Activated CD8-positive, alpha-beta memory T cell treated with anti-CD3 and anti-CD28 coated beads, Interleukin-2, amount 50 U/mL, for 1 hour (primary cell): Measurements from ENCODE around the gene TIMM23B.
"Not testable (repeated sequence)": the region's sequence is repeated elsewhere in the genome, so short reads cannot be mapped to it uniquely, and the experiment has no call there.

Source experiments
- DNase-seq: peaks from one replicate; pipeline ENCODE4 v3.0.0-alpha.2; 2020; ENCODE audit errors: extremely low read depth

The TIMM23B gene, protein sequence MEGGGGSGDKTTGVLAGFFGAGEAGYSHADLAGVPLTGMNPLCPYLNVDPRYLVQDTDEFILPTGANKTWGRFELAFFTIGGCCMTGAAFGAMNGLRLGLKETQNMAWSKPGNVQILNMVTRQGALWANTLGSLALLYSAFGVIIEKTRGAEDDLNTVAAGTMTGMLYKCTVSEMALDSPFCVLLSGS

DNA sequence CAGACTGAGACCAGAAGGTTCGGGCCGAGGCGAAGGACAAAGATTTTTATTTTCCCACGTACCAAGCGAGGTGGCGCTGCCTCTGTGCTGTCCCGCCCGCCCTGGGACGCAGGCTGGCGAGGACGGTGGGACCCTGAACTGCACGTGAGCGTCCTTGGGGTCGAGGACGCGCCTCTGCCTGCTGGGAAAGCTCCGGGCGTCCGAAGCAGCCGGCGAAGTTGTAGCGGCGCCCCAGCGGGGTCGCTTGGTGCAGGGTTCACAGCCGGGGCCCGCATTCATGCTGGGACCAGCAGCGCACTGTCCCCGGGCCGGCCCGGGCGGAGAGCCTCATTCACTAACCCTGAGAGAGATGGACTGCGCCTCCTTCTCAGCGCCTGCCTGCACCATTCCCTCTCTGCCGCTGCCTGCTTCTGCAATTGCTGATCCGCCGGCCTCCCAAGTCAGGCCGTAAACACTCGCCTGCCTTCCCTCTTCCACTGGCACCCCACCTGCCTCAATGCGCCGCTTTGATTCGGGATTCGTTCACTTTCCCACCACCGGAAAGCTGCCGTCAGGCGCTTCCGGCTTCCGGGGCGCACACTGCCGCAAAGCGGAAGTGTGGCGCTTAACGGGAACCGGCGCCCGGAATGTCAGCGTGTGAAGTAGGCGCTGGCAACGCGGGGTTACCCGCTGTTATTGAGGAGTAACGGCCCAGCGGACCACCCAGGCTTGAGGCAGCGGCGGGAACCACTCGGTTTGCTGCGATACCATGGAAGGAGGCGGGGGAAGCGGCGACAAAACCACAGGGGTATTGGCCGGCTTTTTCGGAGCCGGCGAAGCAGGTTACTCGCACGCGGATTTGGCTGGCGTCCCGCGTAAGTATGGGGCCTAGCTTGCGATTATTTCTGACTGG, at the start of gene TIMM23B, which contains the start of gene PARG:
TSS of gene TIMM23B (plus strand) at position 607 of the 892 bp plus-strand sequence. CDS start at position 749, 142 bp downstream.
TSS of gene PARG (minus strand) at position 581 of the 892 bp plus-strand sequence. CDS start at position 279, 302 bp downstream.
- DNase-seq, result peak; percentile 32

DNA sequence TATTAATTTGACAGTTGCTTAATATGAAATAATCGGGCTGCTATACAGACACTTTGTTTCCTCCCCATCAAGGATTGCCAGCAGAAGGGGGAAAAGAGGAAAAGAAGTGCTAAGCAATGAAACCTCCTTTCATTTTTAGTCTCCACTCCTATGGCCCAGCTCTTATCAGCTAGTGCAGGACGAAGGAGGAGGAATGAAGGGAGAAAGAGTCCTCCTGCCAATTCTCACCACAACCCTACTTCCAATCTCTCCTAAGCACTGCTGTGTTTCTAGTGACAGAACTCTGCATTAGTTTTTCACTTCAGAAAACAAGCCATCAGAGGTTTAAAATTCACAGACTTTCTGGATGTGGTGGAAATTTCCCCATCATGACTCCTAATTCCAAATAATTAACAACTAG, 41.9 kb upstream of the TIMM23B start:
- DNase-seq, result not testable (repeated sequence)

DNA sequence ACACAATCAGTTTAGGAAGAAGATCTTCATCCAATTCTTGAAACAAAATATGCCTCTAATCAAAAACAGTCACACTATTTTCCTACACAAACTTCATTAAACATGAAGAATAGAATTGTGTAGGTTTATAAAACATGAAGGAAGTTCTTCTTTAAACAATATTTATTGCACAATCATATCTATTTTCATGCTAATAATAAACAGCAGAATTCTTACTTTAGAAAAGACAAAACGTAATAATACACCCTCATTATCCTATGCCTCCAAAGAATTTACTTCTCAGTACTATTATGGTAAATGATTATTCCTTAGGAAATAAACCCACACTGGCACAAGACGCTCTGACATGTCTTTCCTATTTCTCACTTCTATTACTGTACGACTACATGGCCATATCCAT, 41.4 kb upstream of the TIMM23B start:
- not testable (repeated sequence) for DNase-seq

DNA sequence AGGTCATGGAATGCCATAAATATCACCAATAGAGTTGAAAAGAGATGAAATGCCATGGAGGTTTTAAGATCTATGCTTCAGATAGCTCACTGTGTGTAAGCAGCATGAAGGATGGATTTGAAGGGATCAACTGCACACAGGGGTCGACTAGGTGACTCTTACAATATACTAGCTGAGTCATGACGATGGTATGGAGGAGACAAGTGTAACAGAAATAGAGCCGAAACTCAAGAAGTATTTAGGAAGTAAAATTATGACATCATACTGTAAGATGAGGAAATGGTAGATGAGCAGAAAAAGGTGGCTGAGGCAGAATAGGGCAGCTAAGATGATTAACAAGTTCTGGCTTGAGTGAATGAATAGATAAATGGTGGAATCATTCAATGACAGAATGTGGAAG, 38.0 kb upstream of the TIMM23B start:
- DNase-seq, result not testable (repeated sequence)

DNA sequence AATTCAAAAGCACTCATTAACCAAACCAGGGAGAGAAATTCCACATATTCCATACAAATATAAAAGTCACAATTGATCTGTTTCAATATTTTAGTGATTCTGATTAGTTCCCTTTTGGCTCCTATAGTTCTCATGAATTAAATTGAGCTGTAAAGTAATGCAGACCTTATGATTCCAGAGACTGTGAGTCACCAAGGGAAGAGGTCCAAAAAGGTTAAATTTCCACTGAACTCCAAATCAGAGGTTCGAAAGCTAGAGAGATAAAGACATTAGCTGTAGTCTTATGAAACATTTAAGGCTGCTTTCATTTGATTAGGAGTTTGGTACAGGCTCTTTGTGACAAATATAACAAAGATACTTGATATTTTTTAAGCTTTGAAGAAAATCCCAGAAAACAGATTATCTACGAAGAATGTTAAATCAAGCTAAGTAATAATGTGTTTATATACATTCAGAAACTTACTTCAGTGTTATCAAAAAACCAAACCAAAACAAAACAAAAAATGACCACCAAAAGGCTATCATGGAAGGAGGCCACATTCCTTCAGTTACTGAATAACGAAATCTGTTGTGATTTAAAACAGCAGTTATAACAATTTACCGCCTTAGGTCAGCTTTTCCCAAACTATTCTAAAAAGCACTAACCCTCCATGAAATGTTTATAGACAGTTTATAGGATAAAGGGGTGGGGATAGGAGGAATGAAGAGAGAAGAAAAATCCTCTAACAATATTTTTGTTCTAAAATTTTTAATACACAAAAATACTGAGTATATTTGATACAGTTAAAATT, 33.4 kb upstream of the TIMM23B start:
- DNase-seq, result not testable (repeated sequence)

DNA sequence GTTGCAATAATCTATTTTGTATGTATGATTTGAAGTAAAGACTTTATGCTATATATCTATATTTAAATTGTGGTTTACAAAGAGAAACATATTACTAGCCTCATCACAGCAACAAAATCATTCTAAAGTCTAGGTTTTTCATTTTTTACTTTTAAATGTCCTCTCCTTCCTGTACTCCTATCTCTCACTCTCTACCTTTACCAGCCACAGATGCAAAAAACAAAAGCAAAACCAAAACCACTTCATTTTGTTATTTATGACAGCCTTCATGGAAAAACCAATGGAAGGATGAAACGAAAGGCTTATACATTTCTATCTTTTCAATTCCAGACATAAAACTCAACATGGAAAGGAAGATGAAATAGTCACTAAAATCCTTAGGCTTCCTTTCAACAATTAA, 31.6 kb upstream of the TIMM23B start:
- DNase-seq, result not testable (repeated sequence)

DNA sequence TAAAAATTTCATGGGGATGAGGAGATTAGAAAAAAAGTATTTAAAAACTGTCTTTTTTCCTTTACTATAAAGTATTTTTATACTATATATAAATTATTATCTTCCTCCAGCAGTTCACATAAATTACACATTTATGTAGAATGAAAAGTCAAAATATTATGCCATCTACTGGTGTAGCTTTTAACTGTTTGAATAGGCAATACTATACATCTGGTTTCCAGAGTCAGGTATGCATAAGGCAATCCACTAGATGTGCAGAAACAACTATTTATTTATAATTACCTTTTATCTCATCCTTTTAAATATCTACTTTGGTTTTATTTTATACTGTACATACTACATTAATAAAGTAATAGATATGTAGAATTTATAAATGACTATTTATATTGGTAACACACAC, 25.4 kb upstream of the TIMM23B start:
- DNase-seq, result not testable (repeated sequence)

DNA sequence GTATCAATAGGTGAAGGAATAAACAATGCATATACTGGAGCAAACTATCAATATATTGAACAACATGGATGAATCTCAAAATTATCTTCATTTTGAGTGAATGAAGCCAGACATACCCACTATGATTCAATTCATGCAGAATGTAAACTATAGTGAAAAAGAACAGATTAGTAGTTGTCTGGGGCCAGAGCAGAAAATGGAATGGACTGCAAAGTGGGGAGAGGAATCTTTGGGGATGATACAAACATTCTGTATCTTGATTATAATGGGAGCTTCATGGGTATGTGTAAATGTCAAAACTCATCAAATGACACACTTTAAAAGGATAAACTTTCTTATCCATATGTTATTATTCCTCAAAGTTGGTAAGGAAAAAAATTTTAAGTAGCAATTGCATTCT, 23.9 kb upstream of the TIMM23B start:
- not testable (repeated sequence) for DNase-seq

DNA sequence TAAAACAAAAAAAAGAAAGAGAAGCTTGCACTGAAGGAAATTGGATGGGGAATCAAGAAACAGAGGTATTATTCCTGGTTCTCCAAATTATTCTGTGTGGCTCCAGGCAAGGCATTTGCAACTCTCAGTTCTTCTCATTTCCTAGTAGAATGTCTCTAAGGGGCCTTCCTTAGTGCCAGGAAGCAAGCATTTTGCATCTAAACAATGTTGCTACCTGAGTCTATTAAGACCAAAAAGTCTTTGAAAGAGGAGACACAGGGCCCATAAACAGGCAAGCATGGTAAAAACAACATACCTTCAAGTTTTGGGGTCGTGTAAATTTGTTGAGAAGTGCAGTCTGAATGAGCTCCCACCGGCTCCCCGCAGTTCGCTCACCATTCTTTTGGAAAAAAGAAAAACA, 19.8 kb upstream of the TIMM23B start:
- not testable (repeated sequence) for DNase-seq

DNA sequence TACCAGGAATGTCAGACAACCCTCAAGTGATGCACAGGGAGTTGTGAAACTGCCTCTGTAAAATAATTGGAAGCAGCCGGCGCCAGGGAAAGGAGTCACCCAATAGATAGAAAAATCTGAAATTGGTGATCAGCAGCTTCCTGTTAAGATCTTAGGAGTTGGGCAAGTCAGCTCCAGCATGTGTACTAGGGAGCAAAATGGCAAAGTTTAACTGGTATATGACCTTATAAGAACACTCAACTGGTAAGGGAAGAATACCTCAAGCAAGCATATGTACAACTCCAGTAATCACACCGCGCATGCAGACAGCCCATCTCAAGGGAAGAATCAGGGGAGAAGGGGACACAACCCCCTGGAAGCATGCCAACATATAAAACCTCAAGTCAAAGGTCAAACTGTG, 18.3 kb upstream of the TIMM23B start:
- not testable (repeated sequence) for DNase-seq

DNA sequence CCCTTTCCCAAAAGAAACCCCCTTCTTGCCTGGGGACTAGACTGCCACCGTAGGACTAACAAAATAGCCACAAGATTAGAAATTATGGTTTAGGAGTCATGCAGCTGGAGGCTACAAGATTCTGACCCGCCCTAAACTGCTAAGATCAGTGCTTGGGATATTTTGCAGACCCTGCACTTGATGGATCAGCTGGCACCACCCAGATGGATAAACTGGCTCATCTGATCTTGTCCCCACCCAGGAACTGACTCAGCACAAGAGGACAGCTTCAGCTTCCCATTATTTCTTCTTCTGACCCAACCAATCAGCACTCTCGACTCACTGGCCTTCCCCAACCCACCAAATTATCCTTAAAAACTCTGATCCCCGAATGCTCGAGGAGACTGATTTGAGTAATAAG, 10.6 kb upstream of the TIMM23B start:
- not testable (repeated sequence) for DNase-seq

DNA sequence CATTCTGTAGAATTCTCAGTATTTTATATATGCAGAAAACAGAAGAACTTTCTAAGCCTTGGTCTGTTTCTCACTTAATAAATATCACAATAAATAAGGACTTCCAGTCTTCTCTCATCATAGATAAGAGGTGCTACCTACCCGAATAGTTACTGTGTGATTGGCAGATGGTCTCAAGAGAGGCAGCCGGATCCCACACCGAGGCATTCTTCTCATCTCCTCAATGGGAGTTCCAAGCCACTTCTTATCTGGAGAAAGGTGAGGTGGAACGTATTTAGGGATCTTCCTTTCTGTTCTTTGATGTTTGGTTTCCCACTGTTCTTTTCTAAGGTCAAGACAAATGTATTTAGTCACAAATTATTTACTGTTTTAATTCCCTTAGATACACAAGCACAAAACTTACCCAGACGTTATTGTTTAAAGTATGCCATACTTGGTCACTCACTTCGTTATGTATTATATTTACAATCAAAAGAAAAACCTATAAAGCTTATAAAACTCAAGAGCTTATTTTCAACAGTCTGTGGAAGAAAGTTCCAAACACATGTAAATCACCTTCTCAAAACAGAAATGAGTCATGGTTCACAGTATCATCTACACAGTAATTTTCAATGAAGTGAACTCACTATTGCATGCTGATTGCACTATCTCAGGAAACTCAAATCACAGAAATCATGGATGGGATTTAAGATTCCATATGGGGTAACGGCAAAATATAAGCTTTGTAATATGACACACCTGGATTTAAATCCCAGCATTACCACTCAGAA, 9.7 kb upstream of the TIMM23B start:
- DNase-seq, result not testable (repeated sequence)

DNA sequence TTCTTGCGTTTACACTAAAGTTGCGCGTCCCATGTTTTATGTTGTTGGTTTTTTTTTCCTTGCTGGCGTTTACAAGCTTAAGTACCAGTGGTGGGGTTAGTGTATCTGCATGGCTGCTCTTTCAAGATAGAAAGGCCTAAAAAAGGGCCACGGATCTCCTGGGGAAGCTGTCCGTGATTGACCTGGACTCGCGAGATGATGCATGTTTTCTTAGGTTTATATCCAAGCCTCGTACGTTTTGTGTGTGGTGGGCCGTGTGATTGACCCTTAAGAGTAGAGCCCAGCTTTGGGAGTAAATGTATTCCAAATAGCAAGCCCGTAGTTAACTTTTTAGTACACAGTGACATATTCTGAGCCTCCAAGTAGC, 469 bp downstream of the TIMM23B start:
- not testable (repeated sequence) for DNase-seq

DNA sequence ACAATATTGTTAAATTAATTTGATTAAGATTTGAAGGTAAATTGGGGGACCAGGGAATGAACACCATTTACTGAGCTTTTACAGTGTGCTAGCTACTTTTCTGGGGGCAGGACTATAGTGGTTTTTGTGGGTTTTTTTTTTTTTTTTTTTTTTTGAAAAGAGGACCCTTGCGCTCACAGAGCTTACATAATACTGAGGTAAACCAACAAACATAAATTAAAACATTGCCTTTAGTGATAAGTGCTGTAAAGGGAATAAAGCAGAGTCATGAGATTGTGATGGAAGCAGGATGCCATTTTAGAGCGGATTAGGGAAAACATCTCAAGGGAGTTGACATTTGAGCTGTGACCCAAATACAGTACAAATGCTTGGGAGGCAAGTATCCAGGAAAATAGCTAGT, 1.8 kb downstream of the TIMM23B start:
- DNase-seq, result not testable (repeated sequence)

DNA sequence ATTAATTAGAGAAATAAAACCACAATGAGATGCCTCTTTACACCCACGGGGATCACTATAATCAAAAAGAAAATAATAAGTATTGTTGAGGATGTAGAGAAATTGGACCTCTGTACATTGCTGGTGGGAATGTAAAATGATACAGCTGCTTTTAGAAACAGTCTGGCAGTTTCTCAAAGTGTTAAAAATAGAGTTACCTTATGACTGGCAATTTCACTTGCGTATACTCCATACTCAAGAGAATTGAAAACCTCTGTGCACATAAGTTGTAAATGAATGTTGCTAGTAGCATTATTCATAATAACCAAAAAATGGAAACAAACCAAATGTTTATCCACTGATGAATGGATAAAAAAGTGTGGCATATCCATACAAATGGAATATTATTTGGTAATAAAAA, 6.3 kb downstream of the TIMM23B start:
- not testable (repeated sequence) for DNase-seq

DNA sequence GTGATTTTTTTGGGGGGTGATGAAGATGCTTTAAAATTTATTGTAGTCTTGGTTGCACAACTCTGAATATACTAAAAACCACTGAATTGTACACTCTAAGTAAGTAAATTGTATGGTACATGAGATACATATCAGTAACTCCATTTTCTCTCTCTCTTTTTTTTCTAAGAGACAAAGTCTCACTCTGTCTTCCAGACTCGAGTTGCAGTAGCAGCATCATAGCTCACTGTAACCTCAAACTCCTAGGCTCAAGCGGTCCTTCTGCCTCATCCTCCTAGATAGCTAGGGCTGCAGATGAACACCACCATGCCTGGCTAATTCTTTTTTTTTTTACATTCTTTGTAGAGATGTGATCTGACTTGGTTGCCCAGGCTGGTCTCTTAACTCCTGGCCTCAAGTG, 6.9 kb downstream of the TIMM23B start:
- not testable (repeated sequence) for DNase-seq

DNA sequence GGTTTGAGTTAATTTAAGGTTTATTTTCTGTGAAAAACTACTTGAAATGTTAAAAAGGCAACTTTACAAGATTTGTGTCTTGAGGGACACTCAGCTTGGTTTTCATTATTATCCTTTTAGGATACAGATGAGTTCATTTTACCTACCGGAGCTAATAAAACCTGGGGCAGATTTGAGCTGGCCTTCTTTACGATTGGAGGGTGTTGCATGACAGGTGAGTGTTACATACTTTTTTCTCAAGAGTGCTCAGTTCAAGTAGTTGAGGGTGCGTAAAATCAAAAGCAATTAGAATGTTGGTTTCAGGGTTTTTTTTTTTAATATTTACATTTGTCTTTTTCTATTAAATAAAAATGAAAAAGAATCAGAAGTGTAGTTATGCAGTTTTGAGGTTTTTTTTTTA, 10.2 kb downstream of the TIMM23B start:
- DNase-seq, result not testable (repeated sequence)

DNA sequence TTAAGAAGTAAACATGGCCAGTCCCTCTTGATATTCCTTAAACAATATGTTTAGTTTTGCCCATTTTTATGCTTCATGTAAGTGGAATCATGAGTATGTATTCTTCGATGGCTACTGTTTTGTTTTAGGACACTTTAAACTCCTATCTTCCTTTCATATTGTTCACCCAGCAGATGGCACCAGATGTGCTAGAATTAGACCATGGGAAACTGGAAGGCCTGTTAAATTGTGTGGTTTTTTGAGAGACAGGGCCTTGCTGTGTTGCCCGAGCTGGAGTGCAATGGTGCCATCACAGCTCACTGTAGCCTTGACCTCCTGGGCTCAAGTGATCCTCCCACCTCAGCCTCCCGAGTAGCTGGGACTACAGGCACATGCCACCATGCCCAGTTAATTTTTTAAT, 11.3 kb downstream of the TIMM23B start:
- not testable (repeated sequence) for DNase-seq

DNA sequence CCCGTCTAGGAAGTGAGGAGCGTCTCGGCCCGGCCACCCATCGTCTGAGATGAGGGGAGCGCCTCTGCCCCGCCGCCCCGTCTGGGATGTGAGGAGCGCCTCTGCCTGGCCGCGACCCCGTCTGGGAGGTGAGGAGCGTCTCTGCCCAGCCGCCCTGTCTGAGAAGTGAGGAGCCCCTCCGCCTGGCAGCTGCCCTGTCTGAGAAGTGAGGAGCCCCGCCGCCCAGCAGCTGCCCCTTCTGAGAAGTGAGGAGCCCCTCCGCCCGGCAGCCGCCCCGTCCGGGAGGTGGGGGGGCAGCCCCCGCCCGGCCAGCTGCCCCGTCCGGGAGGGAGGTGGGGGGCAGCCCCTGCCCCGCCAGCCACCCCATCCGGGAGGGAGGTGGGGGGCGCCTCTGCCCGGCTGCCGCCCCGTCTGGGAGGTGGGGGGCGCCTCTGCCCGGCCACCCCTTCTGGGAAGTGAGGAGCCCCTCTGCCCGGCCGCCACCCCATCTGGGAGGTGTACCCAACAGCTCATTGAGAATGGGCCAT, 28.5 kb downstream of the TIMM23B start:
- DNase-seq, result not testable (repeated sequence)

DNA sequence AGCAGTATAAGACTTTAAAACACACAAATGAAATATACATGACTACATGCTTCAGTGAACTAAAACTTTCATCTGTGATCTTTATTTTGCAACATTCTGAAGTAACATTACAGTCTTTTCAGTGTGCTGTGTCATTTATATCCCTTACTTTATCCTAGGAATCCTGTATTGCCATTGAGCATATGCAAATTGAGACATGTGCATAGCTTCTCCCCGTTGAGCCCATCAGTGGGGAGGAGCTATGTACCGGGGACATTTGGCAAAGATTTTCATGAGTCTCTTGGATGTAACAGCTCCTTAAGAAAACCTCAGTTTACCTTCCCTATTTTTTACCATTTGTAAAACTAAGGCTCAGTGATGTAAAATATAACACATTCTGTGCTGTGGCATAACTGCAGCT, 29.6 kb downstream of the TIMM23B start:
- DNase-seq, result not testable (repeated sequence)

DNA sequence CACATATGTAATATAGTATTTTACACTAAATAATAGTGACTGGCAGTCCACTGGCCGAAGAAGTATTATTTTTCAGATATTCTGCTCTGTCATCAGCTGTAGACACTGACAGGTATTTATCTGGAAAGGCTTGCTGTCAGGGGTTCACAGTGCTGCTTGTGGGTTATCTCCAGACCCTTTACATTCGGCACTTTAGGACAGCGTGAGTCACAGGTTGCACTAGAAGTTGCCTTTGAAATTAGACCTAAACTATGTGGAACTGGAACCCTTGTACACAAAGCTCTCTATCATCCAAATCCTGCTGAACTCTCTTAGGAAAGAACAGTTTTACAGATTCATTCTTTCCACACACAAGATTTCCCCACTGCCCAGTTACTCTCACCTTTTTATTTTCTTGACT, 30.2 kb downstream of the TIMM23B start:
- DNase-seq, result not testable (repeated sequence)
